Subcutaneous abdominal adipose tissue (tissue), 5 donors: ENCODE data around the gene GALNT9.

ENCODE experiments used
- H3K27ac ChIP-seq: one replicate; pipeline ENCODE4 v1.7.0; 2013; ENCODE audit warnings: low read depth, mild to moderate bottlenecking, inconsistent platforms, low read length, moderate library complexity
- H3K27me3 ChIP-seq, 5 donors: one replicate each; pipeline ENCODE4 v1.7.0; 2013; ENCODE audit warnings: low read length in 5 of 5, inconsistent platforms in 1 of 5; ENCODE audit not compliant: control insufficient read depth in 5 of 5, insufficient read depth in 4 of 5
- H3K36me3 ChIP-seq, 5 donors: one replicate each; pipeline ENCODE4 v1.7.0; 2013; ENCODE audit warnings: low read length in 5 of 5; ENCODE audit not compliant: control insufficient read depth in 5 of 5, insufficient read depth in 5 of 5
- H3K4me1 ChIP-seq, 5 donors: one replicate each; pipeline ENCODE4 v1.7.0; 2013; ENCODE audit warnings: low read length in 5 of 5, mild to moderate bottlenecking in 3 of 5, moderate library complexity in 1 of 5; ENCODE audit not compliant: control insufficient read depth in 5 of 5, insufficient read depth in 5 of 5
- H3K4me3 ChIP-seq, 5 donors: one replicate each; pipeline ENCODE4 v1.7.0; 2013; ENCODE audit warnings: low read length in 5 of 5, low read depth in 1 of 5
- H3K9ac ChIP-seq, 5 donors: one replicate each; pipeline ENCODE4 v1.7.0; 2013; ENCODE audit warnings: low read length in 5 of 5, mild to moderate bottlenecking in 4 of 5, moderate library complexity in 3 of 5
- H3K9me3 ChIP-seq, 5 donors: one replicate each; pipeline ENCODE4 v1.7.0; 2013; ENCODE audit warnings: low read length in 5 of 5; ENCODE audit not compliant: control insufficient read depth in 5 of 5
- donor health status: healthy.
- donor health status: healthy.
- donor health status: healthy.
- donor health status: healthy.
- donor health status: healthy.

GALNT9 gene

DNA sequence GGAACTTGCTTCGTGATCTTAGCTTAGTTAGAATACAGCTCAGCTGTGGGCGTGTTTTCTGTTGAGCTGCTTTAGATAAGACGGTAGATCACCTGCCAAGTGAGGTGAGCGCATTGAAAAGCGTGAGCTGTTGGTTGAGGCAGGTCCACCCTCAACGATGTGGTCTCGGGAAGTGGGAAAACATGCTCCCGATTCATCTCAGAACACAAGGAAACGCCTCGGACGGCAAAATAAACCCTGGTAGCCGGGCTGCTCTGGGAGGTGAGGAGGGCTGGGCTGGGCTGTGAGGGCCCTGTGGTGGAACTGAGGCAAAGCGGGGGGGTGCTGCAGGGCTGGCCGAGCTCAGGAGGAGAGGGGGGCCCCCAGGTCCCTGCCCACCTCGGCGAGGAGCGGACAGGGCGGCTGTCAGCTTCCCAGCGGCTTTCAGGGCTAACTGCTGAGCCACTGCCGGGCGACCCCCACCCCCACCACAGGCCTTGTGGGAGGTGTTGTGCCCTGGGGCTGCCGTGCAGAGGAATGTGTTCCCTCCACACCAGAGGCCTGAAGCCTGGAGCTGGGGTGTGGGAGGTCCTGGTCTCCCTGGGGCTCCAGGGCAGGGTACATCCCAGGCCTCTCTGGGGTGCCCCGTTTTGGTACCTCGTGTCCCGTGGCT, 154.4 kb downstream of the GALNT9 start:
- H3K9ac ChIP-seq = no peak overlapping the region
- H3K4me1 ChIP-seq = no peaks in the 10 kb centered on the region
- no peaks in the 10 kb centered on the region for H3K36me3 ChIP-seq
- no peaks in the 10 kb centered on the region for H3K9me3 ChIP-seq
- H3K4me3 ChIP-seq = no peak overlapping the region
- H3K27ac ChIP-seq = no peak overlapping the region
- peaks cover 49 to 76% (median 72%) of the 10 kb centered on the region in 5 donors for H3K27me3 ChIP-seq

DNA sequence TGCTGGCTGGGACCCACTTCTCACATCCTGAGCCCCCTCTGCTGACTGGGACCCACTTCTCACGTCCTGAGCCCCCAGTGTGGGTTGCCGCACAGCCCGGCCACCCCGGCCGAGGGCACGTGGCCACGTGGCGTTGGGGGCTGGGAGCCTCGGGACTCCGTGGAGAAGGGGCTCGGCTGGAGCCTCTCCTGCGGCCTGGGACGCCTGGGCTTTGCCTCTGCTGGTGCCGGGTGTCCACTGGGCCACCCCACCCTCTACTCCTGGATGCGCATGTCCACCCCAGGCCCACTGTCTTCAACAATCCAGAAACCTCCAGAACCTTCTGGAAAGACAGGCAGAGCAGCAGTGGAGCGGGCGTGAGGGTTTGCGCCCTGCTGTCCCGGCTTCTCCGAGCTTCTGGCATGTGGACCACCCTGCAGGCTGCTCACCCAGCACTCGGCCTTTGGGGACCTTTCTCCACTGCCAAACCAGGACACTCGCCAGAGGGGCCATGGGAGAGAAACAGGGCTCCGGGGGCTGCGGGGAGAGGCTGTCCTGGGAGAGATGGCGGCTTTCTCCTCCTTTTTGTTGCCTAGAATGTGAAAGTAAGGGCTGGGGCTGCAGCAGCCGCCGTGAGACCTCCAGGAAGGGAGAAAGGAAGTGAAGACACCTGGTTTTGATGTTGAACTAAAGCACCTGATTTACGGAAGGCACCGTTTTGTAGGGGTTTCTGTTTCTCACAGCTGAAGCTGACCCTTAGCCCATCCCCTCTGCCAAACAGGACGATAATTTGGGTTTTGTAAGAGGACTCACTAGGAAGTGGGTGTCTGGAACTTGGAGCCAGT, 155.2 kb downstream of the GALNT9 start:
- H3K9me3 ChIP-seq = no peaks in the 10 kb centered on the region
- no peaks in the 10 kb centered on the region for H3K36me3 ChIP-seq
- H3K27ac ChIP-seq = no peak overlapping the region
- no peak overlapping the region for H3K4me3 ChIP-seq
- H3K27me3 ChIP-seq = peaks cover 47 to 73% (median 68%) of the 10 kb centered on the region in 5 donors
- no peaks in the 10 kb centered on the region for H3K4me1 ChIP-seq
- no peak overlapping the region for H3K9ac ChIP-seq

DNA sequence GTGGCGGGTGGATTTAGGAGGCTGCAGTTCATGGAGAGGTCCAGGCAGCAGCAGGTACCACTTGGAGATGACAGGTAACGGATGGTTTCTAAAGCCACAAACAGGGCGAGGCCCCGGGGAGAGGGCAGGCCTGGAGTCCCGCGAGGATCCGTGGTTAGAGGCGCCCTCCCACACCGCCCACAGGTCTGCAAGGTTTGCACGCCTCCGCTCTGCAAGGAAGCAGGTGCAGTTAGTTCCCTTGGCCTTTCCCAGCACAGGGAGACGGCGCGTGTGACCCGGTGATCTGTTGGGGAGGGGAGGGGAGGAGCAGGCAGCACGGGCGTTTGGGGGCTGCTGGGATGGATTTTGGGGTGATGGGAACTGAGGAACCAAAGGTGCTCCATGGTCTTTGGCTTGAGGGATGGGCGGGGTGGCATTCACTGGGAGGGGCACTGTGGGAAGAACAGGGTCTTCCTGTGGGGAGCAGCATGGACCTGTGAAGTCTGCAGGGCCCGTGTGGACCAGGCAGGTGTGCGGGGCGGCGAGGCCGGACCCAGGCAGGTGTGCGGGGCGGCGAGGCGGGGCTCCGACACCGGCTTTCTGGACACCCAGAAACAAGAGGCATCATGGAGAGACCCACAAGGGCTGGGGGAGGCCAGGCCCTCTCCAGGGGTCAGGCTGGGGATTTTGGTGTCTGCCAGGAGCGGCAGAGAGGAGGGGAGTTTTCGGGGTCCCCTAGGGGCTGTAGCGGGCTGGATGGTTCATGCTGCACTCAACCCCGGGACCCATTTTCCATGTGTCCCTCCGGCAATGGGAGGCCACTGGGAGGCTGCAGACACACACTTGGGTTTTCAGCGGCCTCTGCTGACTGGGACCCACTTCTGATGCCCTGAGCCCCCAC, 156.0 kb downstream of the GALNT9 start:
- Histone ChIP-seq H3K9me3 (no peaks in the 10 kb centered on the region), H3K9ac (no peak overlapping the region), H3K27me3 (peaks cover 39 to 70% (median 60%) of the 10 kb centered on the region in 5 donors), H3K4me3 (no peak overlapping the region), H3K27ac (no peak overlapping the region), H3K4me1 (no peaks in the 10 kb centered on the region), H3K36me3 (no peaks in the 10 kb centered on the region)

DNA sequence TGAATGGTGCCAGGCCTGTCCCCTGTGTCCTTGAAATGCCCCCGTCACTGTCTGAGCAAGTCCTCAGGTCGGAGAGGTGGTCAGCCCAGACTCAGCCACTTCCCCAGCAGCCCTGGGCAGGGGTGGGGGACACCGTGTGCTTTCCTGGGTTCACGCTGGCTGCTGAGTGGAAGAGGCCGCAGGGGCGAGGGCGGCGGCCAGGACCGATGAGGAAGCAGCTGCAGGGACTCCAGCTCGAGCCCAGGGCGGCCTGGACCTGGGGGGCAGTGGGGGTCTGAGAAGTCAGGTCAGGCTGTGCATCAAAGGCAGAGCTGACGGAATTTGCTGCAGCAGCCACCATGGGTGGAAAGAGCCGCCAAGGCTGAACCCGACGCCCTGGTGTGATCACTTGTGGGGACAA, 156.8 kb downstream of the GALNT9 start:
- no peaks in the 10 kb centered on the region for H3K4me1 ChIP-seq
- no peak overlapping the region for H3K4me3 ChIP-seq
- no peak overlapping the region for H3K9ac ChIP-seq
- H3K9me3 ChIP-seq = no peaks in the 10 kb centered on the region
- H3K27ac ChIP-seq = no peak overlapping the region
- H3K36me3 ChIP-seq = no peaks in the 10 kb centered on the region
- H3K27me3 ChIP-seq = peaks cover 39 to 74% (median 62%) of the 10 kb centered on the region in 5 donors

DNA sequence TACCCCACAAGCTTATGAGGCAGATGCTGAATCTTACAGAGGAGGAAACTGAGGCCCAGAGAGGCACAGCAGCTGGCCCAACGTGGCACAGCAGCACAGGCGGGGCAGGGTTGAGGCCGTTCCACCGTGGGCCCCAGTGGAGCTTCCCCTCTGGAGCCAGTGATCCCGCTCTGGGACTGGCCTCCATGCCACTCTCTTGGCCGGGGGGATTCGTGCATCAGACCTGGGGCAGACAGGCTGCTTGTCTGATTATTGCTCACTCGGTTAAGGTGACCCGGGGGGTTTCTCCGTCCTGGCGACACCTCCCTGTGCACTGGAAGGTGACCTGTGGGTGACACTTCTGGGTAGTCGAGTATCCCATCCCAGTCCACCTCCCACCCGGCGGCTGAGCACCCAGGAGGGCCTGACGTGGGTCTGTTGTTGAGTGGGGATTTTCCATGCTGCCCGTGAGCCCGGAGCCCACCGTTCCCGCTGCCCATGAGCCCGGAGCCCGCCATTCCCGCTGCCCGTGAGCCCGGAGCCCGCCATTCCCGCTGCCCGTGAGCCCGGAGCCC, 157.3 kb downstream of the GALNT9 start:
- H3K36me3 ChIP-seq = no peaks in the 10 kb centered on the region
- H3K27me3 ChIP-seq = peaks cover 35 to 74% (median 58%) of the 10 kb centered on the region in 5 donors
- no peak overlapping the region for H3K9ac ChIP-seq
- H3K4me3 ChIP-seq = no peak overlapping the region
- H3K4me1 ChIP-seq = no peaks in the 10 kb centered on the region
- no peak overlapping the region for H3K27ac ChIP-seq
- no peaks in the 10 kb centered on the region for H3K9me3 ChIP-seq

DNA sequence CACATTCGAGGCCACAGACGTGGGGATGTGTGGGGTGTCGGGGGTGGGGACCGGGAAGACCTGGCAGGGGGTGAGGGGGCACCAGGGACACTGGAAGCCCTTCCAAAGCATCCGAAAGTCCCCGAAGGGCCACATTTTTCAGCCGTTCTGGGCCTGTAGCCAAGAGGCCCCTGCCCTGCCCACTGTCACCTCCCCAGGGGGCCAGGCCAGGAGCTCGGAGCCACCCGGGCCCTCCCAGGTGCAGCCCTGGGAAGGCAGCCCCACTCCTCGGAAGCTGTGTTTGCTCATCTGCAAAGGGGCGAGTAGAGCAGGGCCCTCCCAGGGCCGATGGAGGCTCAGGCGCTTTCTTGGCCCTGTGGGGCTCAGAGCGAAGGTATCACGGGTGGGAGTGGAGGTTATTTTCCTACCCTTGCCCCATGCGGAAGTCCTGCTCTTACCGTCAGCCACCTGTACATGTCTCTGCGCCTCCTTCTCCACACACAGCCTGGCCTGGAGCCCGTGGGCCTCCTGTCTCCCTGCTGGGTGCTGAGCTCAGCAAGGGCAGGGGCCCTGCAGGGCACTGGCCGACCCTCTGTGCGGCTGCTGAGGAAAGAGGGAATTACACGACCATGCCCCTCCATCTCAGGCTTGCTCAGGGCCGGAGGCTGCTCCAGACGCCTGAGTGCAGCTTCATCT, 158.0 kb downstream of the GALNT9 start:
- peaks cover 34 to 70% (median 52%) of the 10 kb centered on the region in 5 donors for H3K27me3 ChIP-seq
- no peak overlapping the region for H3K9ac ChIP-seq
- no peak overlapping the region for H3K4me3 ChIP-seq
- H3K9me3 ChIP-seq = no peaks in the 10 kb centered on the region
- no peaks in the 10 kb centered on the region for H3K36me3 ChIP-seq
- no peaks in the 10 kb centered on the region for H3K4me1 ChIP-seq
- H3K27ac ChIP-seq = no peak overlapping the region

DNA sequence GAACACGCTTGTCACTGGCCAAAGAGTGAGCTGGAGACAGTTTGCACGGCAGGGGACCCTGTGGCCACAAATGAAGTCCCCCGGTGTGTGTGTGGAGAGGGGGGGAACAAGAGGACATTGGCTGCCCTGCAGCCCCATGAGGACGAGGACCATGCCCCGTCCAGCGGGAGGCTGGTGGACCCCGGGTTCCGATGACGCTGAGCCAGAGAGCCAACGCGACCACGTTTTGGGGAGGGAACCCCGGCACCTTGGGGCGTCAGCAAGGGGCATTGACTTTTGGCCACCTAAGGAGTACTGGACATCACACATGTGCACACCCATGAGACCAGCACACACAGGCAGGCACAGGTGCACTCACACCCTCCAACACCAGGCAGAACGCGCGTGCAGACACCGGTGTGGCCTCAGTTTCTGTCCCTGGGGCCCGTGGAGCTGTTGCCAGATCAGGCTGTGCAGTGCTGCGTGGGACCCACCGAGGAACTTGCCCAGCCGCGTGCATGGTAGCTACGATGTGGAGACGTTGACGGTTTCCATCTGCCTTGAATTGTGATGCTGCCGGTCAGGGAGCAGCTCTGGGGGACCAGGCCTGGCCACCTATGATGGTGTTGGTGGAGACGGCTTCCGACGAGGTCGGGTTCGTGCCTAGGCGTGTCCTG, 158.6 kb downstream of the GALNT9 start:
- H3K4me3 ChIP-seq = no peak overlapping the region
- no peak overlapping the region for H3K9ac ChIP-seq
- no peaks in the 10 kb centered on the region for H3K4me1 ChIP-seq
- no peaks in the 10 kb centered on the region for H3K9me3 ChIP-seq
- no peaks in the 10 kb centered on the region for H3K36me3 ChIP-seq
- peaks cover 34 to 63% (median 45%) of the 10 kb centered on the region in 5 donors for H3K27me3 ChIP-seq
- no peak overlapping the region for H3K27ac ChIP-seq

DNA sequence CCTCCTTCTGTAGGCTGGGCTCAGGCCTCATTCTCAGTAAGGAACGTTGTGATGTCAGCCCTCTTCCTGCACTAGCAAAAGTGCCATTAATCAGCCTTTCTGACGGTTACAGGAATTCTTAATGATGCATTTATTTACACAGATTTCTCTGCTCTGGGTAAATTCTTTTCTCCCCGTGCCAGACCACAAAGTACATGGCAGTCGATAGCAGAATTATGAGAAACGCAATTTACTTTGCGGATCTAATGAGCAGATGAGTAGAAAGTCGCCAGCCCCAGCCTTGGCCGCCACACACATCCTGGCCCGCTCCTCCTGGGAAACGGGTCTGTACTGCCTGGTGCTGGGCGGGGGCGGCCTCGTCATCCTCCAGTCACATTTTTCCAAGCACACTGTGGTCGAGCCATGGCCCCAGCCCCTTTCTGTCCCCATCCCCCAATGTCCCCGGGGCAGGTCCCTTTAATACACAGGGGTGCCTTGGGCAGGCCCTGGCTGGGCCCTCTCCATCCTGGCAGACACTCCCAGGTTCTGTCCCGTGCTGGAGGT, 159.2 kb downstream of the GALNT9 start:
- Histone ChIP-seq H3K36me3 (no peaks in the 10 kb centered on the region), H3K9me3 (no peaks in the 10 kb centered on the region), H3K27me3 (peaks cover 31 to 59% (median 41%) of the 10 kb centered on the region in 5 donors), H3K4me3 (no peak overlapping the region), H3K27ac (no peak overlapping the region), H3K9ac (no peak overlapping the region), H3K4me1 (no peaks in the 10 kb centered on the region)

DNA sequence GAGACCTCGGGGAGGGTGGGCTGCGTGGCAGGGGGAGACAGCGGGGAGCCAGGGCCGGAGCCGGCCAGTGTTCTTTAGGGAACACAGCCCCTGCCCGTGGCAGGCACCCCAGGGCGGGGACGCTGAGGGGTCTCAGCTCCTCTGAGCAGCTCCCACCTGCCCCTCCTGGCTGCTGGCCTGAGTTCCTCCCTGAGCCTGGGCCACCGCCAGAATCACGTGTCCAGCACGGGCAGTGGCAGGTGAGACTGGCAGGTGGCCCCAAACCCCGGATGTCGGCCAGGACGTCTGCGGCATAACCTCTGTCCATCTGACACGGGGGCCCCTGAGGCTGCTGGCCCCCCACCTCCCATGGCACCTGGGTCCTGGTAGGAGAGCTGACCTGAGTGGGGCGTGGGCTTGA, 160.0 kb downstream of the GALNT9 start:
- no peak overlapping the region for H3K27ac ChIP-seq
- no peak overlapping the region for H3K9ac ChIP-seq
- no peaks in the 10 kb centered on the region for H3K9me3 ChIP-seq
- no peaks in the 10 kb centered on the region for H3K4me1 ChIP-seq
- peaks cover 25 to 51% (median 40%) of the 10 kb centered on the region in 5 donors for H3K27me3 ChIP-seq
- no peaks in the 10 kb centered on the region for H3K36me3 ChIP-seq
- H3K4me3 ChIP-seq = no peak overlapping the region
